NCI-H82 treated with DMSO at 0.1 percent for 48 hours (cell line): ENCODE results near the gene TACO1.
A peak's percentile ranks its signal among the peaks of the same experiment; 100 is the strongest.

Experiments used
- DNase-seq: peaks from one replicate; lab custom pipeline; 2025; ENCODE audit not compliant: unreplicated experiment; lab: John Stamatoyannopoulos, UW

Gene TACO1

GRCh38 chr17:63600569-63601438, at the start of gene TACO1:
Gene TACO1 (plus strand): TSS chr17:63600895. CDS start chr17:63601084, 189 bp downstream.
- DNase-seq = peak; percentile 60

GRCh38 chr17:63552211-63552610, 48.5 kb upstream of the TACO1 start:
- DNase-seq = no peak

GRCh38 chr17:63555500-63556156, 45.1 kb upstream of the TACO1 start:
- no peak for DNase-seq

- DNase-seq = no peak
Observed at GRCh38 chr17:63557416-63557815, 43.3 kb upstream of the TACO1 start.

GRCh38 chr17:63558441-63558840, 42.3 kb upstream of the TACO1 start:
- no peak for DNase-seq

GRCh38 chr17:63561819-63562218, 38.9 kb upstream of the TACO1 start:
- DNase-seq = no peak

- no peak for DNase-seq
Observed at GRCh38 chr17:63563339-63563738, 37.4 kb upstream of the TACO1 start.

GRCh38 chr17:63564562-63564961, 36.1 kb upstream of the TACO1 start:
- no peak for DNase-seq

- DNase-seq = no peak
Observed at GRCh38 chr17:63567229-63567628, 33.5 kb upstream of the TACO1 start.

GRCh38 chr17:63568563-63568962, 32.1 kb upstream of the TACO1 start:
- no peak for DNase-seq

- no peak for DNase-seq
Observed at GRCh38 chr17:63571632-63572310, 28.9 kb upstream of the TACO1 start.

- no peak for DNase-seq
Observed at GRCh38 chr17:63573634-63574033, 27.1 kb upstream of the TACO1 start.

- no peak for DNase-seq
Observed at GRCh38 chr17:63578027-63578768, 22.5 kb upstream of the TACO1 start.

- no peak for DNase-seq
Observed at GRCh38 chr17:63578769-63579111, 22.0 kb upstream of the TACO1 start.

- DNase-seq = no peak
Observed at GRCh38 chr17:63579633-63580032, 21.1 kb upstream of the TACO1 start.

- DNase-seq = no peak
Observed at GRCh38 chr17:63587770-63588169, 12.9 kb upstream of the TACO1 start.

- no peak for DNase-seq
Observed at GRCh38 chr17:63588797-63589196, 11.9 kb upstream of the TACO1 start.

- no peak for DNase-seq
Observed at GRCh38 chr17:63589646-63590045, 11.0 kb upstream of the TACO1 start.

- no peak for DNase-seq
Observed at GRCh38 chr17:63592797-63593196, 7.9 kb upstream of the TACO1 start.

GRCh38 chr17:63595132-63595531, 5.6 kb upstream of the TACO1 start:
- DNase-seq = no peak

- peak; percentile 5 for DNase-seq
Observed at GRCh38 chr17:63596856-63597586, 3.7 kb upstream of the TACO1 start.
